GM21825 (cell line): ENCODE measurements around the gene GNL3.
"Not testable (repeated sequence)": the region's sequence is repeated elsewhere in the genome, so short reads cannot be mapped to it uniquely, and the experiment has no call there.

ENCODE experiments used
- ATAC-seq: cut with Tn5 transposase; IDR thresholded peaks from one replicate; pipeline ENCODE4 v1.9.1; 2021; ENCODE audit warnings: mild to moderate bottlenecking, moderate library complexity; ENCODE audit not compliant: unreplicated experiment

The GNL3 gene

DNA sequence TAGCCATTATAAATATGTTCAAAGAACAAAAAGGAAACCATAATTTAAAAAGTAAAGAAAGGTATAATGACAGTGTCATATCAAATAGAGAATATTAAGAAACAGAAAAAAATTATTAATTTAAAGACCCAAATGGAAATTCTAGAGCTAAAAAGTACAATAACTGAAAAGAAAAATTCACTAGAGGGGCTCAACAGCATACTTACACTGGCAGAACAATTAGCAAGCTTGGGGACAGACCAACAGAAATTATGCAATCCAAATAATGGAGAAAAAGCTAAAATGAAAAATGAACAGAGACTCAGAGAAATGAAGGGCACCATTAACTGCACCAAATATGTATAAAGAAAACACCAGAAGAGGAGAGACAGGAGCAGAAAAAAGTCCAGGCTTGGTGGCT lies 33.8 kb downstream of the GNL3 start:
- ATAC-seq, result no peak

DNA sequence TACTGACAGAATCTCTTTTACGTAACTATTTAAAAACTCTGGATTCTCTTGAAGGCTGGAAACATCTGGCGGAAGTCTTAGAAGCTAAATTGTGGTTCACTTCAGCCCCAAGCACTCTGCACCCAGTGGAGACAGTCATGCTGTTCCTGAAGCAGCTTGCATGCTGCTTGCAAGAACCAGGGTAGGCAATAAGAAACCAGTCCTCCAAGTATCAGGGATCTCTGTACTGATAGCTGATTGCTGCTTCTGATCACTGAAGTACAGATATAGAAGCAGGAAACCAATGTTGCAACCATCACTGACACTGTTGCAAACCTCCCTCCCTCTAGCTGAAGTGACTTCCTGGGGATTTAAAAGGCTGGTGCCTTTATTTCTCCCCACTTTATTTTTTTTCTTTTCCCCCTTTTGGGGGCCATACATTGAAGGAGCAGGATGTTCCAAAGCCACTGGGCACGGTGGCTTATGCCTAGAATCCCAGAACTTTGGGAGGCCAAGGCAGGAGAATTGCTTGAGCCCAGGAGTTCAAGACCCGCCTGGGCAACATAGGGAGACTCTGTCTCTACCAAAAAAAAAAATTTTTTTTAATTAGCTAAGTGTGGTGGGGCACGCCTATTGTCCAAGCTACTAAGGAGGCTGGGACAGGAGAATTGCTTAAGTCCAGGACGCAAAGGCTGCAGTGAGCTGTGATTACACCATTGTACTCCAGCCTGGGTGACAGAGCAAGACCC lies 35.3 kb downstream of the GNL3 start:
- ATAC-seq, result peak; percentile 50

DNA sequence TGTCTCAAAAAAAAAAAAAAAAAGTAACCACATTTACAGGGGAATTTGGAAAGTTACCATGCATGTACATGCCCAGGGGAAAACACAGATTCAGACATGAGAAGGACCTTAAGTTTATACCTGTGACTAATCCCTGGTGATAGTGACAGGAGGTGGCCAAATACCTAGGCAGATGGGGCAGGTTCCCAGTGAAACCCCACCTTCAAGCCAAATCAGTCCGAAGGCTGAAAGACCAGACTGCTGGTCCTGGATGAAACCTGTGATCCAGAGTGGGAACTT lies 35.8 kb downstream of the GNL3 start:
- peak; percentile 33 for ATAC-seq

DNA sequence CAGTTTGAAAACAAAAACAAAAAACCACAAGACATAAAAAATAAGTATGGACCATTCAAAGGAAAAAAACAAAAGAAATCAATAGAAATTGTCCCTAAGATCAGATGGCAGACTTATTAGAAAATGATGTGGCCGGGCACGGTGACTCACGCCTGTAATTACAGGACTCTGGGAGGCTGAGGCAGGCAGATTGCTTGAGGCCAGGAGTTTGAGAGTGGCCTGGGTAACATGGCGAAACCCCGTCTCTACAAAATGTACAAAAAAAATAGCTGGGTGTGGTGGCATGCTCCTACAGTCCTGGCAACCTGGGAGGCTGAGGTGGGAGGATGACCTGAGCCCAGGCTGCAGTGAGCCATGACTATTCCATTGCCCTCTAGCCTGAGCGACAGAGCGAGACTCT lies 36.7 kb downstream of the GNL3 start:
- ATAC-seq, result no peak

DNA sequence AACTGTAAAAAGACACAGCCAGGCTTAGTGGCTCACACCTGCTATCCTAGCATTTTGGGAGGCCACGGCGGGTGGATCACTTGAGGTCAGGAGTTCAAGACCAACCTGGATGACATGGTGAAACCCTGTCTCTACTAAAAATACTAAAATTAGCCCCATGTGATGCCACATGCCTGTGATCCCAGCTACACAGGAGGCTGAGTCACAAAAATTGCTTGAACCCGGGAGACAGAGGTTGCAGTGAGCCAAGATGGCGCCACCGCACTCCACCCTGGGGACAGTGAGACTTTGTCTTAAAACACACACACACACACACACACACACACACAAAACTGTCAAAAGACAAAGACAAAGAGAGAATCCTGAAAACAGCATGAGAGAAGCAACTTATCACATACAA lies 38.1 kb downstream of the GNL3 start:
- ATAC-seq, result no peak

DNA sequence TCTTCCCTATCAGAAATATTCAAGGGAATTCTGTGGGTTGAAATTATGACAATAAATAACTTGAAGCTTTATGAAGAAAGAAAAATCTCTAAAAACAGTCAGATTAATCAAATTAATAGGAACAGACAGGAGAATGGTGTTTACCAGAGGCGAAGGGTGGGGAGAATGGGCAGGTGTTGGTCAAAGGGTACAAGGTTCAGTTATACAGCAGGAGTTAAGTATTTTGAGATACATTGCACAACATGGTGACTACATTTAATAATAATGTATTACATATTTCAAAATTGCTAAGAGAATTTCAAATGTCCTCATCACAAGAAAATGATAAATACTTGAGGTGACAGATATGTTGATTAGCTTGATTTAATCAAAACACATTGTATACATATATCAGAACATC lies 38.7 kb downstream of the GNL3 start:
- ATAC-seq, result no peak

DNA sequence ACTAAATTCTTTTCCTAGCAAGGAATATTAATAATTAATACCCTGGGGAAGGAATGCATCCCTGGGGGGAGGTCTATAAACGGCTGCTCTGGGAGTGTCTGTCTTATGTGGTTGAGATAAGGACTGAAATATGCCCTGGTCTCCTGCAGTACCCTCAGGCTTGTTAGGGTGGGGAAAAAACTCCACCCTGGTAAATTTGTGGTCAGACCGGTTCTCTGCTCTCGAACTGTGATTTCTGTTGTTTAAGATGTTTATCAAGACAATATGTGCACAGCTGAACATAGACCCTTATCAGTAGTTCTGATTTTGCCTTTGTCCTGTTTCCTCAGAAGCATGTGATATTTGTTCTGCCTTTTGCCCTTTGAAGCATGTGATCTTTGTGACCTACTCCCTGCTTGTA lies 42.9 kb downstream of the GNL3 start:
- ATAC-seq, result not testable (repeated sequence)

DNA sequence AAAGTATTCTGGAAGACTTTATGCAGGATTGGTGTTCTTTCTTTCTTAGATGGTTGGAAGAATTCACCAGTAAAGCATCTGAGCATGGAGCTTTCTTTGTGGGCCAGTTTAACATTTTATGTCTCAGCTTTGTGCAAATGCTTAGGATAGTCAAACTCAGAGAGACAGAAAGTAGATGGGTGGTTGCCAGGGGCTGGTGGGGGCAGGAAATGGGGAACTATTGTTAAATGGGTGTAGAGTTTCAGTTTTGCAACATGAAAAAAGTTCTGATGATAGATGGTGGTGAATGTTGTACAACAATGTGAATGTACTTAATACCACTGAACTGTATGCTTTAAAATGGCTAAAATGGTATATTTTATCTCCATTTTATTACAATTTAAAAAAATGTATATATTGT lies 44.8 kb downstream of the GNL3 start:
- no peak for ATAC-seq

DNA sequence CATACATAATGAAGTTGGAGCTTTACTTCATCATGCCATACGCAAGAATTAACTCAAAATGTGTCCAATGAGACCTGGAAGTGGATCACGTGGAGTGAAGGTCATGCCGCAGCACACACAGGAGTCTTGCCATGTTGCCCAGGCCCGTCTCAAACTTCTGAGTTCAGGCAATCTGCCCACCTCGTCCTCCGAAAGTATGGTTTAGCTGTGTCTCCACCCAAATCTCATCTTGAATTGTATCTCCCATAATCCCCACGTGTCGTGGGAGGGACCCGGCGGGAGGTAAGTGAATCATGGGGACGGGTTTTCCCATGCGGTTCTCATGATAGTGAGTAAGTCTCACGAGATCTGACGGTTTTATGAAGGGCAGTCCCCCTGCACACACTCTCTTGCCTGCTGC lies 45.8 kb downstream of the GNL3 start:
- no peak for ATAC-seq

DNA sequence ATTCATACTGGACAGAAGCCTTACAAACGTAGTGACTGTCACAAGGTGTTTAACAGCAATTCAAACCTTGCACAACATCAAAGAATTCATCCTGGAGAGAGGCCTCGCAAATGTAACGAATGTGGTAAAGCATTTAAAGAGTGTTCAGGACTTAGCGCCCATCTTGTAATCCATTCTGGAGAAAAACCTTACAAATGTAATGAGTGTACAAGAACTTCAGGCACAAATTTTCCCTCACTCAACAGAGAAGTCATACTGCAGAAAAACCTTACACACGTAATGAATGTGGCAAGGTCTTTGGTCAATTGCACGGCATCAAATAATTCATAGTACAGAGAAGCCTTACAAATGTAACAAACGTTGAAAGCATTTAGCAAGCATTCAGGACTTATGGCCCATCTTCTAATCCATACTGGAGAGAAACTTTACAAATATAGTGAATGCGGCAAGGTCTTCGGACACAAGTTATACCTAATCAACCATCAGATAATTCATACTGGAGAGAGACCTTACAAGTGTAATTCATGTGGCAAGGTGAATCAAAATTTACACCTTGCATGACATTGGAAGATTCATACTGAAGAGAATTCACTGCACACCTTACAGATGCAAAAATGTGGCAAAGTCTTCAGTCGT lies 47.5 kb downstream of the GNL3 start:
- no peak for ATAC-seq

DNA sequence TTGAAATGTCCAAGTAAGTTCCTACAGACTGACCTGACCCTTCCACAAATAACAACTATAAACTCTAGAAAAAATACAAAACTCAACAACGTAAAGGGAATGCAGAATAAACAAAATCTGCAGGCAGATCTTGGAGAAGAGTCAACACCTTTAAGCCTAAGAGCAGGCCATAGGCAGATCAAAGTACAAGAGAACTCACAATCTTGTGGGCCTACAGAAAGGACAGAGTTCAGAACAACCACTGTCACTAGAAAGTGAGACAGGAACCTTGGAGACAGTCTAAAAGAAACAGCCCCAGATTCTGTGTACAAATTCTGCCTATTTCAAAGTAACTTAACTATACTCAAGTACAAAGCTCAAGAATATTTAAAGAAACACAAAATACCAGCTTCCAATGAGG lies 53.9 kb downstream of the GNL3 start:
- ATAC-seq, result no peak

DNA sequence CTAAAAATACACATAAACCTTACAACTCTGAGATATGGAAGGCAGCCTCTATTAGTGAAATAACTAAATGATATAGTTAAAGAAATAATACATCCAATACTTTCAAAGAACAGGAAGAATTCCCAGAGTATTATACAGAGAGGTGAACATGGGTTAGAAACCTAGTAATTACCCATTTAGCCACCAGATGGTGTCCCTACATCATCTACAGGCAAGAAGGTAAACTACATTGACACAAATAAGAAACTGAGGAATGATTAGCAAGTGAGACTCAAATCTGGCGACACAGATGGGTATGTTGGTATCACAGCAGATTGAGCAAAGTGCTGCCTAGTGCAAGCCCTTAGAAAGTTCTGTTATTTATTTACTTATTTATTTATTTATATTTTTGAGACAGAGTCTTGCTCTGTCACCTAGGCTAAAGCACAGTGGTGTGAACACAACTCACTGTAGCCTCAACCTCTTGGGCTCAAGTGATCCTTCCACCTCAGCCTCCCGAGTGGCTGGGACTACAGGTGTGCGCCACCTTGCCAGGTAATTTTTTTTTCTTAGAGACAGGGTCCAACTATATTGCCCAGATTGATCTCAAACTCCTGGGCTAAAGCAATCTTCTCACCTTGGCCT lies 56.7 kb downstream of the GNL3 start:
- no peak for ATAC-seq

DNA sequence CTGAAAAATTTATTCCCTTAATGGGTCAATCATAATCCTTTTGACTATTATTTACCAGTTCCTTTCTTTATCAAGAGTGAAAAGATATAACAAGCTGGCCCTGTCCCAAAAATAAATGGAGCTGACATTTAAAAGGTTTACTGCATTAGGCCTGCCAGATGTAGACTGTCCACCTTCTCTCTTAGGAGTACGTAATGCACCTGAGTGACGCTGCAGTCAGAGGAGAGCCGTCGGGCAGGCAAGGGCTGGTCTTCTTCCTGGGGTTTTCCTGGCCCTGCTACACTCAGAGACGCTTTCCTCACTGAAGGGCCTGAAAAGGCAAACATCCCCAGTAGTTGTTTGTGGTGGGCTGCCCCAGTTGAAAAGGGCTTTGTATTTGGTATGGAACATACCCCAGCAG lies 57.3 kb downstream of the GNL3 start:
- ATAC-seq, result no peak

DNA sequence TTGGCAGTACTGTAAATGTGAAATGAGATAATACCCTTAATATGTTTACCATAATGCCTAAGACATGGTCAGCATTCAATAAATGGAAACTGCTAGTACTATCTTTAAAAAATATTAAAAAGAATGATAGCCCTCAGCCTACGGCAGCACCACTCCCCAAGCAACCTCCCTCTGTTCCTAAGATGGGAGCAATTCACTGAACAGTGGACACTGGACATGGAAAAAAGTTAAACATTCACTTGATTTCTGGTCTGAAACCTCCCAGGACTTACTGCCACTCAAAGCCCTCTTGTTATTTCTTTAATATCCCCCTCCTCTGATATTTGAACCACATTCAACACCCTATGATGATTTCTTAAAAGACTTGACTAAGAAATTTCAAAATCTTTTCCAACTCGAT lies 57.9 kb downstream of the GNL3 start:
- ATAC-seq, result no peak
